SHP77 treated with DMSO at 0.1 percent for 48 hours (cell line): ENCODE measurements around the gene STAT5B.
"Not testable (repeated sequence)": the region's sequence is repeated elsewhere in the genome, so short reads cannot be mapped to it uniquely, and the experiment has no call there.

Experiments used
- DNase-seq: peaks from one replicate; lab custom pipeline; 2025; lab: John Stamatoyannopoulos, UW

The STAT5B gene

GRCh38 chr17:42193216-42193968 lies 82.8 kb downstream of the STAT5B start:
- no peak for DNase-seq

GRCh38 chr17:42192189-42193126 lies 83.7 kb downstream of the STAT5B start:
- DNase-seq, result no peak

GRCh38 chr17:42191275-42191608 lies 84.9 kb downstream of the STAT5B start:
- no peak for DNase-seq

- no peak for DNase-seq
Measured at GRCh38 chr17:42190491-42191274, 85.5 kb downstream of the STAT5B start.

GRCh38 chr17:42189651-42189965 lies 86.6 kb downstream of the STAT5B start:
- no peak for DNase-seq

- no peak for DNase-seq
Measured at GRCh38 chr17:42188749-42189650, 87.2 kb downstream of the STAT5B start.

- no peak for DNase-seq
Measured at GRCh38 chr17:42187833-42188232, 88.4 kb downstream of the STAT5B start.

GRCh38 chr17:42186191-42186590 lies 90.0 kb downstream of the STAT5B start:
- DNase-seq, result not testable (repeated sequence)

GRCh38 chr17:42185621-42185930 lies 90.6 kb downstream of the STAT5B start:
- DNase-seq, result no peak

GRCh38 chr17:42184713-42185620 lies 91.2 kb downstream of the STAT5B start, which contains the start of gene HCRT:
TSS of gene HCRT (minus strand) at chr17:42185452. CDS start at chr17:42185365, 87 bp downstream.
- peak; percentile 8 for DNase-seq

GRCh38 chr17:42183741-42184711 lies 92.2 kb downstream of the STAT5B start:
- DNase-seq, result peak; percentile 71

- DNase-seq, result peak; percentile 6
Measured at GRCh38 chr17:42182927-42183734, 93.1 kb downstream of the STAT5B start.

- no peak for DNase-seq
Measured at GRCh38 chr17:42181851-42182207, 94.4 kb downstream of the STAT5B start.

- DNase-seq, result no peak
Measured at GRCh38 chr17:42180922-42181850, 95.0 kb downstream of the STAT5B start, which contains the start of gene KCNH4. TSS of gene KCNH4 (minus strand) at chr17:42181142. CDS start at chr17:42180945, 197 bp downstream.

GRCh38 chr17:42180411-42180921 lies 95.7 kb downstream of the STAT5B start:
- DNase-seq, result no peak

- DNase-seq, result no peak
Measured at GRCh38 chr17:42179911-42180410, 96.2 kb downstream of the STAT5B start.

- DNase-seq, result no peak
Measured at GRCh38 chr17:42179335-42179734, 96.9 kb downstream of the STAT5B start.
